Mesendoderm (in vitro differentiated cells): ENCODE results near the gene PSEN2.

Experiments
- DNase-seq: peaks from one replicate; pipeline ENCODE4 v3.0.0; 2013
- H2AK5ac ChIP-seq: 2 replicates; pipeline ENCODE4 v1.6.1; 2013; ENCODE audit warnings: low read length, inconsistent platforms
- H2BK120ac ChIP-seq: 2 replicates; pipeline ENCODE4 v1.6.1; 2013; ENCODE audit warnings: low read depth, mild to moderate bottlenecking, low read length, moderate library complexity, mixed read lengths
- H2BK15ac ChIP-seq: replicated peaks from 2 replicates; pipeline ENCODE4 v1.6.1; 2013; ENCODE audit warnings: low read depth, mild to moderate bottlenecking, moderate library complexity
- H2BK5ac ChIP-seq: 2 replicates; pipeline ENCODE4 v1.6.1; 2013; ENCODE audit warnings: low read length, inconsistent platforms
- H3K18ac ChIP-seq: 2 replicates; pipeline ENCODE4 v1.6.1; 2013; ENCODE audit warnings: mild to moderate bottlenecking, low read length, mixed read lengths
- H3K23ac ChIP-seq: one replicate; pipeline ENCODE4 v1.6.1; 2013; ENCODE audit warnings: low read length
- H3K27ac ChIP-seq: 2 replicates; pipeline ENCODE4 v1.5.1; 2013; ENCODE audit warnings: low read depth, mild to moderate bottlenecking, inconsistent platforms, low read length, moderate library complexity
- H3K27me3 ChIP-seq: 2 replicates; pipeline ENCODE4 v1.6.1; 2013; ENCODE audit warnings: low read length, control low read depth, mild to moderate bottlenecking, inconsistent platforms; ENCODE audit not compliant: insufficient read depth, poor library complexity
- H3K36me3 ChIP-seq: 2 replicates; pipeline ENCODE4 v1.6.1; 2013; ENCODE audit warnings: low read length, inconsistent platforms; ENCODE audit not compliant: control insufficient read depth, insufficient read depth
- H3K4ac ChIP-seq: one replicate; pipeline ENCODE4 v1.6.1; 2013; ENCODE audit warnings: low read depth, mild to moderate bottlenecking, low read length, moderate library complexity
- H3K4me1 ChIP-seq: 2 replicates; pipeline ENCODE4 v1.6.1; 2013; ENCODE audit warnings: low read depth, low read length, inconsistent platforms; ENCODE audit not compliant: control insufficient read depth
- H3K4me2 ChIP-seq: 2 replicates; pipeline ENCODE4 v1.6.1; 2013; ENCODE audit warnings: low read length
- H3K4me3 ChIP-seq: 2 replicates; pipeline ENCODE4 v1.5.1; 2013; ENCODE audit warnings: mild to moderate bottlenecking, low read length
- H3K56ac ChIP-seq: one replicate; pipeline ENCODE4 v1.6.1; 2013; ENCODE audit warnings: low read length
- H3K79me1 ChIP-seq: 2 replicates; pipeline ENCODE4 v1.6.1; 2013; ENCODE audit warnings: low read length, inconsistent platforms
- H3K79me2 ChIP-seq: 2 replicates; pipeline ENCODE4 v1.6.1; 2013; ENCODE audit warnings: mild to moderate bottlenecking, low read length; ENCODE audit not compliant: control insufficient read depth, insufficient read depth
- H3K9ac ChIP-seq: 2 replicates; pipeline ENCODE4 v1.6.1; 2013; ENCODE audit warnings: low read length, inconsistent platforms
- H4K5ac ChIP-seq: one replicate; pipeline ENCODE4 v1.6.1; 2013; ENCODE audit warnings: low read length
- H4K8ac ChIP-seq: one replicate; pipeline ENCODE4 v1.6.1; 2013; ENCODE audit warnings: low read depth, mild to moderate bottlenecking, control low read depth, low read length, moderate library complexity
- WGBS: extraction: QIAGEN DNeasy Blood & Tissue Kit; methylation state at CpG from one replicate; pipeline ENCODE4 v1.1.7; 2013; ENCODE audit warnings: low lambda C conversion rate, missing lambda C conversion rate; ENCODE audit not compliant: insufficient coverage; ENCODE audit errors: extremely low coverage; 5-methylcytosine and 5-hydroxymethylcytosine counted together

PSEN2 gene

GRCh38 chr1:226912587-226913176, 42.3 kb downstream of the PSEN2 start:
- no peaks in the 10 kb centered on the region for H3K27me3 ChIP-seq
- H3K36me3 ChIP-seq: no peaks in the 10 kb centered on the region
- H3K4me3 ChIP-seq: no peak overlapping the region
- no CpG with 5 or more reads among the region's 13 CpGs for WGBS
- H2BK5ac ChIP-seq: no peak overlapping the region
- H3K18ac ChIP-seq: no peak overlapping the region
- H3K79me2 ChIP-seq: no peaks in the 10 kb centered on the region
- no peak overlapping the region for H4K5ac ChIP-seq
- no peaks in the 10 kb centered on the region for H3K4me1 ChIP-seq
- H3K4ac ChIP-seq: no peak overlapping the region
- no peak overlapping the region for H3K56ac ChIP-seq
- H3K23ac ChIP-seq: no peak overlapping the region
- no peak overlapping the region for H3K9ac ChIP-seq
- H3K4me2 ChIP-seq: no peak overlapping the region
- H2AK5ac ChIP-seq: no peak overlapping the region
- no peak overlapping the region for H3K27ac ChIP-seq
- peak; percentile 84 for DNase-seq
- H2BK15ac ChIP-seq: no peak overlapping the region
- H4K8ac ChIP-seq: no peak overlapping the region
- H2BK120ac ChIP-seq: no peak overlapping the region
- H3K79me1 ChIP-seq: no peaks in the 10 kb centered on the region

DNA sequence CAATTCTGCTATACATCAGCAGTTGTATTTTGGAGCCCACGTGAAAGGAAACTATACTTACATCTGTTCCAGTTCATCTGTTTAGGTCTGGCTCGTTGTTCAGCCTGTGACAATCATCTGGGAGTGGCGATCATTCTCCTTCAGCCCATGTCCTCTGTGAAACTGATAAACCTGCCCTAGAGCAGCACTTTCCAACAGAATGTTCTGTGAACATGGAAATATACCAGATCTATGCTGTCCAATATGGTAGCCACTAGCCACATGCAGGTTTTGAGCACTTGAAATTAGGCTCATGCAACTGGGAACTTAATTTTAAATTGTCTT, 45.2 kb downstream of the PSEN2 start:
- no peak for DNase-seq
- no peaks in the 10 kb centered on the region for H3K4me1 ChIP-seq
- no peak overlapping the region for H2BK120ac ChIP-seq
- H3K79me1 ChIP-seq: no peaks in the 10 kb centered on the region
- no peak overlapping the region for H3K56ac ChIP-seq
- no peak overlapping the region for H2BK5ac ChIP-seq
- H3K18ac ChIP-seq: no peak overlapping the region
- no peak overlapping the region for H2BK15ac ChIP-seq
- H3K4me3 ChIP-seq: no peak overlapping the region
- no peaks in the 10 kb centered on the region for H3K36me3 ChIP-seq
- WGBS: no CpG with 5 or more reads among the region's 3 CpGs
- no peak overlapping the region for H4K5ac ChIP-seq
- no peaks in the 10 kb centered on the region for H3K79me2 ChIP-seq
- H3K9ac ChIP-seq: no peak overlapping the region
- H3K23ac ChIP-seq: no peak overlapping the region
- no peak overlapping the region for H4K8ac ChIP-seq
- H2AK5ac ChIP-seq: no peak overlapping the region
- H3K4me2 ChIP-seq: no peak overlapping the region
- H3K4ac ChIP-seq: no peak overlapping the region
- no peaks in the 10 kb centered on the region for H3K27me3 ChIP-seq
- no peak overlapping the region for H3K27ac ChIP-seq

- Histone ChIP-seq H3K36me3 (no peaks in the 10 kb centered on the region), H3K4me2 (no peak overlapping the region), H3K9ac (no peak overlapping the region), H3K79me1 (no peaks in the 10 kb centered on the region), H4K5ac (no peak overlapping the region), H3K23ac (no peak overlapping the region), H3K18ac (no peak overlapping the region), H4K8ac (no peak overlapping the region), H2BK5ac (no peak overlapping the region), H2AK5ac (no peak overlapping the region), H3K4me3 (no peak overlapping the region), H3K4ac (no peak overlapping the region), H3K4me1 (no peaks in the 10 kb centered on the region), H3K56ac (no peak overlapping the region), H3K79me2 (no peaks in the 10 kb centered on the region), H2BK15ac (no peak overlapping the region), H2BK120ac (no peak overlapping the region), H3K27ac (no peak overlapping the region), H3K27me3 (no peaks in the 10 kb centered on the region)
- no peak for DNase-seq
- WGBS: 100% methylated on average over 1 of the region's 2 CpGs
Measured at GRCh38 chr1:226916497-226916896, 46.1 kb downstream of the PSEN2 start.

- no peaks in the 10 kb centered on the region for H3K27me3 ChIP-seq
- no peak overlapping the region for H3K56ac ChIP-seq
- no peak for DNase-seq
- H3K4me2 ChIP-seq: no peak overlapping the region
- no peak overlapping the region for H3K27ac ChIP-seq
- H3K4me3 ChIP-seq: no peak overlapping the region
- no peak overlapping the region for H2BK120ac ChIP-seq
- no peaks in the 10 kb centered on the region for H3K36me3 ChIP-seq
- H3K79me1 ChIP-seq: no peaks in the 10 kb centered on the region
- no peak overlapping the region for H2BK5ac ChIP-seq
- H4K5ac ChIP-seq: no peak overlapping the region
- no CpG with 5 or more reads among the region's 5 CpGs for WGBS
- H3K18ac ChIP-seq: no peak overlapping the region
- H3K4ac ChIP-seq: no peak overlapping the region
- H4K8ac ChIP-seq: no peak overlapping the region
- no peak overlapping the region for H2BK15ac ChIP-seq
- no peaks in the 10 kb centered on the region for H3K4me1 ChIP-seq
- no peak overlapping the region for H3K23ac ChIP-seq
- H3K9ac ChIP-seq: no peak overlapping the region
- no peak overlapping the region for H2AK5ac ChIP-seq
- H3K79me2 ChIP-seq: no peaks in the 10 kb centered on the region
Measured at GRCh38 chr1:226919587-226919986, 49.2 kb downstream of the PSEN2 start.

DNA sequence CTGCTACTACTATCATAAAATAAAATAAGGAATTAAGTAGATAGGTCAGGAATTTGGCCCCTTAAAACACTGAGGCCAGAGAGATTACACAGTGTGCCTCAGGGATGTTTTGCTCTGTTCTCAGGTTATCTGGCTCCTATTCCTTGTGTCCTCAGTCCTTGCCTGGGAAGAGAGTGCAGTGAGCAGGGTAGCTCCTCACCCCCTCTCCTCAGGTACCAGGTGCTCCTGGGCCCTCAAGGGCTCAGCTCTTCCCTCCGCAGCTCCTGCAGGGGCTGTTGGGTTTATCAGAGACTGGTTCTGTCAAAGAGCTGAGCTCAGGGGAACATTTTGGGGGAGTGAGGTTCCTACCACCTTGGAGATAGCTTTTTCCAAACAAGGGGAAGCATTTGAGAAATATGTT, 49.6 kb downstream of the PSEN2 start:
- no CpG with 5 or more reads among the region's 1 CpG for WGBS
- H3K9ac ChIP-seq: no peak overlapping the region
- no peaks in the 10 kb centered on the region for H3K79me1 ChIP-seq
- H3K18ac ChIP-seq: no peak overlapping the region
- no peak overlapping the region for H2BK15ac ChIP-seq
- no peaks in the 10 kb centered on the region for H3K4me1 ChIP-seq
- no peak overlapping the region for H3K56ac ChIP-seq
- no peak overlapping the region for H2AK5ac ChIP-seq
- no peak overlapping the region for H3K4me2 ChIP-seq
- H2BK5ac ChIP-seq: no peak overlapping the region
- H3K27ac ChIP-seq: no peak overlapping the region
- H3K4ac ChIP-seq: no peak overlapping the region
- no peaks in the 10 kb centered on the region for H3K79me2 ChIP-seq
- no peaks in the 10 kb centered on the region for H3K27me3 ChIP-seq
- no peak overlapping the region for H3K23ac ChIP-seq
- DNase-seq: no peak
- no peak overlapping the region for H4K5ac ChIP-seq
- no peak overlapping the region for H3K4me3 ChIP-seq
- H3K36me3 ChIP-seq: no peaks in the 10 kb centered on the region
- no peak overlapping the region for H4K8ac ChIP-seq
- H2BK120ac ChIP-seq: no peak overlapping the region

GRCh38 chr1:226920446-226920894, 50.1 kb downstream of the PSEN2 start:
- Histone ChIP-seq H3K27ac (no peak overlapping the region), H3K9ac (no peak overlapping the region)

More at GRCh38 chr1:226920446-226920894, 50.1 kb downstream of the PSEN2 start:
- Histone ChIP-seq H4K5ac (no peak overlapping the region), H2BK120ac (no peak overlapping the region), H2AK5ac (no peak overlapping the region), H3K79me2 (no peaks in the 10 kb centered on the region), H3K4me1 (no peaks in the 10 kb centered on the region), H3K56ac (no peak overlapping the region), H2BK15ac (no peak overlapping the region), H3K79me1 (no peaks in the 10 kb centered on the region), H3K4ac (no peak overlapping the region), H3K23ac (no peak overlapping the region), H3K18ac (no peak overlapping the region), H4K8ac (no peak overlapping the region), H3K4me2 (no peak overlapping the region), H3K36me3 (no peaks in the 10 kb centered on the region), H3K4me3 (no peak overlapping the region), H2BK5ac (no peak overlapping the region), H3K27me3 (no peaks in the 10 kb centered on the region)
- DNase-seq: no peak
- WGBS: no CpG with 5 or more reads among the region's 2 CpGs
